GM18870 (cell line): ENCODE data around the gene SFXN5.

ENCODE experiments used
- ATAC-seq: cut with Tn5 transposase; IDR thresholded peaks from one replicate; pipeline ENCODE4 v1.9.1; 2021; ENCODE audit warnings: moderate library complexity; ENCODE audit not compliant: unreplicated experiment

Gene SFXN5

DNA sequence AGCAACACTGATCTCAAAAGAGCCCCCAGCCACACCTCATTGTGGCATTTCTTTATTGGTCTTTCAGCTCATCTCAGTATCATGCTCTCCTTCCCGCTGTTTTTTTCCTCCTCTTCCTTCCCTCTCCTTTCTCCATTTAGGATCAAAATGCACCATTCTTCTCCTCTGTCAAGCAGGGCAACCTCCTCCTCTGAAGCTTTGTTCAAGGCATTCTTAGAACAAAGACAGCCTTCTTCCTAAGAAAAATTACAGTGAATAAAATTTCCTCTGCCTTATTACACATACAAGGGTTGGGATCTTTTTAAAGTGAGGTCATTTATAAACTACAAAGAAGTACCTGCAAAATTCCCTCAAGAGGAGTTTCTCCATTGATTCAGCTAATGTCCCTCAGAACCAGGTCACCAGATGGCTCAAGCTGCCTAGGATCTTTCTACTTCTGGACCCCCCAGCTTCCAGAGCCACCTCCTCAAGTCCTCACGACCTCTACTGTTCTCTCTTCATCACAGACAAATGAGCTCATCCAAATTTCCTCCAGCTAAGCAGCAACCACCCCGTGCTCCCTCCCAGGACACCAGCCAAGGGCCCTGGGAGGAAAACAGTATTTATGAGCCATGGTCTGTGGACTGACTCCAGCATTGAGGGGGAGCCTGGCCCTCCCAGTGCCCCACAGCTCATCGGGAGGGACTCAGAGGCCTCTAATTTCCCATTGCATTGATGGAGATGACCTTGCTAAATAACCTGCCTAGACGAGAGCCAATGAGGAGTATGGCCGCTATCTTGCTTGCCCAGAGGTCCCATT lies 18.0 kb downstream of the SFXN5 start:
- no peak for ATAC-seq

DNA sequence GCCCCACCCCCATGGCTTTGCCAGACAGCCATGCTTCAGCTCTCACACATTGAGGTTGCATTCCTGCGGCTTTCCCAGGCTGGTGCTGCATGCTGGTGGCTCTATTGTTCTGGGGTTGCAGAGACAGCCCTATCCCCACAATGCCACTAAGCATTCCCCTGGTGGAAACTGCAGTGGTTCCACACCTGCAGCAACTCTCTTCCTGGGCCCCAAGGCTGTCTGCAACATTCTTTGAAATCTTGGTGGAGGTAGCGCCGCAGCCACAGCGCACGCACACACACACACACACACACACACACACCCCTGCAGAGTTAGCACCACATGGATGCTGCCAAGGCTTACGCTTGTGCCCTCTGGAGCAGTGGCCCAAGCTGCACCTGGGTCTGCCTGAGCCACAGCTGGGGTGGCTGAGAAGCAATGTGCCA lies 21.4 kb downstream of the SFXN5 start:
- ATAC-seq, result no peak

DNA sequence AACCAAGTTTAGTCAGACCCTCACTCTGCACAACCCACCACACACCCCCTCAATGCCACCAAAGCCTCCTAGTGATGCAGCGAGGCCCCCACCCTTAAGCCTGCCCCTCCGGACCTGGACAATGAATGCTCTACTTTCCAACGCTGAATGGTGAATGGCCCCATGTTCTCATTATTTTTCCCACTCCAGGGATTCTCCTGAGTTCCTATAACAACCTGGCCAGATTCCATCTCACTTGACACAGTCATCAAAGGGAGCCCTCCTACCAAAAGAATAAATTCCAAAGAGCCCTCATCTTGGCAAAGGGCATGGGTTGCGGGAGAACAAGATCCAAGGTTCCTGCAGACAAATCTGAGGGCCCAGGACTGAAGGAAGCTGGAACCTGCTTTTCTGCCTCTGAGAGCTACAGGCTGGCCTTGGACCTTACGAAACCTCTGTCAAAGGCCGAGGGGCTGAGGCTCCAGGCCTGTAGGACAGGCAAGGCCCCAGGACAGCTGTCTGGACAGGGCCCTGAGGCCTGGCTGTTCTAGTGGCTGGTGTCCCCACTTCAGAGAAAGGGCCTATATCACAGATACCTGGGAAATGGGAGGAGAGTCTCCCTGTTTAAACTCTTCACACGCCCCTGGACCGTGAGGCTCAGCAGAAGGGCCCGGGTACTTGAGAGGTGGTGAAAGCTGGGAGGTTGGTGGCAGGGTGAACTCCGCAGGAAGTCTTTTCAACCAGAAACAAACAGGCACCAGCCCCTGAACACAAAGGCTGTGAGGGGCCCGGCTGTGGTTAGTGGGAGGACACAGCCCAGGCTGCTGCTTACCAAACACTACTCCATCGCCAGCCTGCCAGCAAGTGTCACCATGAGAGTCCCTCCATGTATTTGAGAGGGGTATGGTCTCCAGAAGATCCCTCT lies 27.3 kb downstream of the SFXN5 start:
- no peak for ATAC-seq

DNA sequence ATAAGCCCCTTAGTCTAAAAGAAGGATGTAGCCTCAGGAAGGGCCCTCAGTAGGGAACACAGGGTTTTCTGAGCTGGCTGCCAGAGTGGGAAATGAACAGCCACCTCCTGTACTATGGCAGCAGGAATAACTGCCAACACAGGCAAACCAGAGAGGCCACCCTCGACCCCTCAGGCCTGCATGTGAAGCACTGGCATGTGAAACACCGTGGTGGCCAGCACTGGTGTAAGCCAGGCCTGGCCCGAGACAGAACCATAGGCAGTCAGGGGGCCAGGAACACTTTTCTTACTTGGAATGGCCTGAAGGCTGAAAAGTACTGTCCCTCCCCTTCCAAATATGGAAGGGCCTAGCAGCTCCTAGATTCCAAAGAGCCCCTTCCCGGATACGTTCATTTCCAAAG lies 28.2 kb downstream of the SFXN5 start:
- no peak for ATAC-seq

DNA sequence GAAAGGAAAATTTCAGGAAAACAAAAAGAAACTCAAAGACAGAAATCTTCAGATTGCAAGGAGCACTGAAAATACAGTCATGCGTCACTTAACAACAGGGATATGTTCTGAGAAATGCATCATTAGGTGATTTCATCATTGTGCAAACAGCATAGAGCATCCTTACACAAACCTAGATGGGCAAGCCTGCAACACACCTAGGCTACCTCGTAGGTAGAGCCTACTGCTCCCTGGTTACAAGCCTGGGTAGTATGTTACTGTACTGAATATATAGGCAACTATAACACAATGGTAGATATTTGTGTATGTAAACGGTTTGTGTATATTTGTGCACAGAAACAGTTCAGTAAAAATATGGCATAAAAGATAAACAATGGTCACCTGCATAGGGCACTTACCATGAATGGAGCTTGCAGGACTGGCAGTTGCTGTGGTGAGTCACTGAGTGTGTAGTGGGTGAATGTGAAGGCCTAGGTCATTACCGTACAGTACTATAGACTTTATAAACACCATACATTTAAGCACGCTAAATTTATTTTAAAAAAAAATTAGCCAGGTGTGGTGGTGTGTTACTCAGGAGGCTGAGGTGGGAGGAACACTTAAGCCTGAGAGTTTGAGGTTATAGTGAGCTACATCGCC lies 33.4 kb downstream of the SFXN5 start:
- no peak for ATAC-seq

DNA sequence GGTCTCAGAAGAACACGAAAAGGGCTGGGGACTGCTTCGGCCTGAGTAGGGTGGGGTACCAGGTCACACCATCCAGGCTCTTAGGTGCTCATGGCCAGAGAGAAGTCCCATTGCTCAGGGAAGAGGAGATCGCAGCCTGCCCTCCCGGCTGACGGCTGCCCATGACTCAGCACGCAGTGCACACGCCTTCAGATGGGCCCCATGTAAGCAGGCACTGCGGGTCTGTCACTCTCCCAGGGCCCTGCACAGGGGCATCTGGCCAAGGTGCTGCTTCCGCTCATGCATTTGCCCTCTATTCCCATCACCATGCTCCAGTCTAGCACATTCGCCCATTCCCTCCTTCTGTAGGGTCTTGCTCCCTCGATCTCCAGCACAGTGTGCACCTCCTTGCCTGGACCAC lies 34.7 kb downstream of the SFXN5 start:
- no peak for ATAC-seq

DNA sequence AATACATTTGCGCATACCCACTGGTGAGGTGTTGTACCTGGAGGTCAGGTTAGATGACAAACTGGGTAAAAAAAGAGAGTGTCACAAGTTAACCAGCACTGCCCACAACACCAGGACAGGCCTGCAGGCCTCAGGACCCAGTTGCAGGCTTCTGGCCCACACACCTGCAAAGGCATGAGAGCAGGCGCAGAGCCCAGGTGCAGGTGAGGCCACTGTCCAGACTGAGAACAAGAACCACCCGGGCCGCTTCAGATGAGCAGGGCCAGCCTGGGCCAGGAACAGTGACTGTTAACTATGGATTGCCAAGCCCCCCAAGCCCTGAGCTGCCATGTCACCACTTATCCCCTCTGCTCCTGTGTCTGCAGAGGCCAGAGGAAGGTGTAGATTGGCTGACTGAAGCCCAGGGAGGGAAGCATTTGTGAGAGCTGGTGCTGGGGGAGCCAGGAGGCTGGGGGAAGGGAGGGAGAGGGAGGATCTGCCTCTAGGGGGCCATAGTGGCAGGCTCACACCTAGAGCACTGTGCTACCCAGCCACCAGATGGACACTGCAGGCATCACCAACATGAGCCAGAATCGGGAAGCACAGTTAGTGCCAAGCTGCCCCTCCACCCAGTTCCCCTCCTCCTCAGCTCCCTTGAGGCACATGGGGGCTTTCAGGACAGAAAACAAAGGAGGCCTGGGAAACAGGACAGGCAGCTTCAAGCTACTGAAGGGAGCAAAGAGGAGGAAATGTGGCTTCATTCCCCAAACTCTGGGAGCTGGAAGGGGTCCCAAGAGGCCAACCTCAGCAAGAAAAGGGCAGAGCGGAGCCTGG lies 35.4 kb downstream of the SFXN5 start:
- ATAC-seq, result no peak

DNA sequence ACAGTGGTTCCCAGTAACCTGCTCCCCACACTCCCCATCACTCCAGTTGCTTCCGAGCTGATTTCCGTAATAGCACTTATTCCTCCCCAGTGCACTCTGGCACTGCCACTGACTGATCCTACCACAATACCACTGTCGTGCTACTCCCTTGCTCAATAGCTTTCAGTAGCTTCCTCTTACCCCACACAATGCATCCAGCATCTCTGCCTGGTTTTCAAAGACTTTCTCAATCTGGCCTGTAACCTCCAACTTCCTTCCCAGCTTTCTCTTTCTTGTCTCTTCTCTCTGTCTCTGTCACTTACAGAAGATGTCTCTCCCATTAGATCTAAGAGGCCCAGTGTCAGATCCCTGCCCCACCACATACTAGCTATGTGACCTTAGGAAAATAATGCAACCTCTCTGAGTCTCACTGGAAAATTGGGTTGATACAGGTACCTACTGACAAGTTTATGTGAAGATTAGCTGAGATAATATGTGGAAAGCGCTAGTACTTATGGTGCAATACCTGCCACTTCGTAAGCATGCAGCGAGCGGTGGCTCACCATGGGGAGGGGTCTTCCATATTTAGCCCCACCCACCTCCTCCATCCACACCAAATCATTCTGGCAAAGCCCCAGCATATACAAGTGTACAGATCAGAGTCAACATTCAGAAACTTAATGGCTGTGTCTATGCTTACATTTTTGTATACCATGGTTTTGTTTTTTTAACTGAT lies 36.7 kb downstream of the SFXN5 start:
- ATAC-seq, result no peak

DNA sequence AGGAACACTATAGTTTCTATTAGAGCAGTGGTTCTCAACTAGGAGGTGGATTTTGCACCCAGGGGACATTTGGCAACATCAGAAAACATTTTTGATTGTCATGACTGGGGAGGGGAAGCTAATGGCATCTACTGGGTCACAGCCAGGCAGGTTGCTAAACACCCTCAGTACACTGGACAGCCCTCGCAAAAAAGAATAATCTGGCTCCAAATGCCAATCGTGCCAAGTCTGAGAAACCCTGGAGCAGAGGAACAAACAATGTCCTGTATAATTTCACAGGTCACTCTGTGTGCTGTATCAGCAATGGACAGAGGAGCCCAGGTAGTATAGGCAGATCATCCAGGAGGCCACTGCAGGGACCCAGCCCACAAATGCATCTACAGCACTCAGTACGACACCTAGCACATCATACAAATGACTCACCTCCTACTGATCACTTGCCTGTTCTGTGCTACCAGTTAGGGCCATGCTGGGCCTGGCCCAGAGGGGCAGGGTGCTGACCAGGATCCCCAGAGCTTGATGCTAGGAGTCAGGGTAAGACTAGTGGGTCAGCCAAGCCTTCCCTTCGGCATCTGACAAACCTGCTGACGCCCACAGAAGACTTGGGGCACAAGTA lies 37.6 kb downstream of the SFXN5 start:
- no peak for ATAC-seq

DNA sequence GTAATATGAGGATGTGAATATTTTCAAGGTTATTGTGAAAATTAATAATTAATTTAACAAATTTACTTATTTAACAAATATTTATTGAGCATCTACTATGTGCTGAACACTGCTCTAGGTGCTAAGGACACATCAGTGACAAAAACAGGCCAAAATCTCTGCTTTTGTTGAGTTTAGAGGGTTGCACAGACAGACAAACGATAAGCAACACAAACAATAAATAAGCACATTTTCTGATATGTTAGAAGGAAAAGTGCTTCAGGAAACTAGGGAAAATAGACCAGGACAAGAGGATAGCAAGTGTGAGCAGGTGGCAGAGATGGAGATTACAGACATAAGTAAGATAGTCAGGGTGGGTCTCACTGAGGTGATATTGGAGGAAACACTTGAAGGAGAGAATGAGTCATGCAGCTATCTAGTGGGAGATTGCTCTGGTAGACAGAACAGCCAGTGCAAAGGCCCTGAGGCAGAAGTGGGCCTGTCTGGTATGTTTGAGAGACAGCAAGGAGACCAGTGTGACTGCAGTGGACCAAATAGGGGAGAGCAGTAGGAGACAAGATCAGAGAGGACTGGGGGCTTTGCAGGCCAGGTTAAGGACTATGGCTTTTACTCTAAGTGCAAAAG lies 38.3 kb downstream of the SFXN5 start:
- ATAC-seq, result no peak

DNA sequence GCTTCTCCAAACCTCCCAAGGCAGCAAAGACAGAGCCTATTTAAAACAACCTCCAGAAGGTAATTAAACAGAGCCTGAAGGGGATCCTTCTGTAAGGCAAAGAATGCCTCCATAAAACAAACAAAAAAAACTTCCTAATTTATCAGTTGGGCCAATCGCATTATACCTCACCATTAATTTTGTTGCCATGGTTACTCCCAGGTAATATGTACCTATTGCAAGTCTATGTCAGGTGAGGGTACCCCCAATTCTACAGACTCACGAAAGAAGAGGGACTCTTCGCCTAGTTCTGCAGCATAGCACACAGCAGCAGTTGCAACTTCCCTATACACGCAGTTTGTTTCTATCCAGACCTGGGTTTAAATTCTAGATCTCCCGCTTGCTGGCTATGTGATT lies 38.8 kb downstream of the SFXN5 start:
- no peak for ATAC-seq

DNA sequence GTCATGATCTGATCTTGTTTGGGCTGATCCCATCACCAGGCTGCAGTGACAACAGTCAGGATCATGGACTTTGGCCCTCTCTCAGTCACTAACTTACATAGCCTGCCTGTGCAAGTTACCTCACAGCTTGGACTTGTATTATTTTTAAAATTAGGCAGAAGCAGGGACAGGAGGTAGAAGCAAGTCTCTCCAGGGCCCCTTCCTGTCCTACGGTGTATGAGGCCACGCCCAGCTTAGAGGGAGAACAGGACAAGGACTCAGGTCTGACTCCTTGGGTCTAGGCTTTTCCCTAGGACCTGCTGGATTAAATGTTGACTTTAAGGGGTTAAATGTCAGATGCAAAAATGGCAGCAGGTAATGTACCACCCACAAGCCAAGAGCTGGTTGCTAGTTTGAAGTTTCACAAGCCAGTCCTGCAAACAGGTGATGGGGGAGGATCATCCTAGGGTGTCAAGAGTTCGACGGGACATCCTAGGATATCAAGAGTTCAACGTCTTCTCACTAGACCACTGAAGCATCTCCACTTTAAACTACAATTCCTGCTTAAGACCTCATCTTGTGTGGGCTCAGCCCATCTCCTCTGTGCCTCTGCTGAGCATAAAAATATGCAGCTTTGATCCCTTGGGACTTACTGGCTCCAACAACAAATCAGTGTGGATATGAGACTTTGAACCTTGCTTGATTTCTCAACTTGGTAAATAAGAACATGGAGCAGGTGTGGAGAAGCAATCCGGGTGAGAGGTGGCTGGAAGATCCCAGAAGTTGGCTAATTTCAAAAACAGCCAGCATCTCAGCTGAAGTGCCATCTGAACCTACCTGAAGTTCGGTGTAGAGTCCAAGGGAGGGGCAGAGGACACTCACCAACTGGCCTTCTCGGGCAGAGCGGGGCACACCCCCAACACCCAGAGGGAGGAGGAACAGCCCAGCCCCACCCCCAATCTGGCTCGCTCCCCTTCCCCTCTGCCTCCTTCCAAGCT lies 39.5 kb downstream of the SFXN5 start:
- no peak for ATAC-seq

DNA sequence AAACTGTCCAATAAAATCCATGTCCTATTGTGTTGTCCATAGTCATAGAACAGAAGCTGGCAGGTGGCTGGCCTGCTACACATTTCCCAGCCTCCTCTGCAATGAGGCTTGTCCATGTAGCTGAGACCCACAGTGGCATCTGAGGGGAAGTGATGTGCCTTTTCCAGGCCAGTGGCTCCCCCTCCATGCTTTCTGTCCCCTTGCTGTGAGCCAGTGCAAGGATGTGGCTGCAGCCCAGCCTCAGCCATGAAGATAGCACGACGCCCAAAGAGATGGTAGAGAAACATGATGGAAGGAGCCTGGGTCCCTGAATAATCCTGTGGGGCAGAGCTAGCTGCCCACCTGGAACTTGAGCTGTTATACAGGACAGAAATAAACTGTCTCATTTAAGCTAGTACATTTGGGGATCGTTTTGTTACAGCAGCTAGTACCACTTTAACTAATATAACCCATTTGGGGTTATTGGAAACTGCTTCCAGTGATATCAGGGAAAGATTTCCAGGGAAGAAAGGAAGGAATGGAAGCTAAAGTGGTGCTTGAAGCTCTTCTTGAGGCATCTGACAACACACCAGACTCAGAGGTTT lies 40.3 kb downstream of the SFXN5 start:
- ATAC-seq, result no peak

DNA sequence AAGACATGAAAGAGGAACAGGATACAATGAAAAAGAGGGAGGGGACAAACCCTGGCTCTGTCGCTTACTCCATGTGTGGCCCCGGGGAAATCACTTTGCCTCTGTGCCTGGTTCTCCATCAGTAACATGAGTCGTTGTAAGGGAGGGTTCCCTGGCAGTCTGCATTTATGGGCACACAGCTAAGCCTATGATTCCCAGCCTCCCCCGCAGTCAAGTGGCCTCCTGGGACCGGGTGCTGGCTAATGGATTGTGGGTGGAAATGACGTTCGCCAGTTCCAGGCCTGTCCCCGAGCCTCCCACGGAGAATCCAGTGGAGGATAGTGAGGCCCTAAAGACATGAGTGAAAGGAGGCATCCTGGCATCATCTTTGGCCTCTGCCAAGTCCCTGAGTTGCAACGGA lies 42.7 kb downstream of the SFXN5 start:
- no peak for ATAC-seq

DNA sequence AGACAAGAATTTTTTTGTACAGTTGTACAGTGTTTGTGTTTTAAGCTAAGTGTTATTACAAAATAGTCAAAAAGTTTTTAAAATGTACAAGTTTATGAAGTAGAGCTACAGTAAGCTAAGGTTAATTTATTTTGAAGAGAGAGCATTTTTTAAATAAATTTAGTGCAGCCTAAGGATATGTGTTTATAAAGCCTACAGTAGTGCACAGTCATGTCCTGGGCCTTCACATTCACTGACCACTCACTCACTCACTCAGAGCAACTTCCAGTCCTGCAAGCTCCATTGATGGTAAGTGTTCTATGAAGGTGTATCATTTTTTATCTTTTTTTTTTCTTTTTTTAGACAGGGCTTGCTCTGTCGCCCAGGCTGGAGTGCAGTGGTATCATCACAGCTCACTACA lies 44.2 kb downstream of the SFXN5 start:
- no peak for ATAC-seq

DNA sequence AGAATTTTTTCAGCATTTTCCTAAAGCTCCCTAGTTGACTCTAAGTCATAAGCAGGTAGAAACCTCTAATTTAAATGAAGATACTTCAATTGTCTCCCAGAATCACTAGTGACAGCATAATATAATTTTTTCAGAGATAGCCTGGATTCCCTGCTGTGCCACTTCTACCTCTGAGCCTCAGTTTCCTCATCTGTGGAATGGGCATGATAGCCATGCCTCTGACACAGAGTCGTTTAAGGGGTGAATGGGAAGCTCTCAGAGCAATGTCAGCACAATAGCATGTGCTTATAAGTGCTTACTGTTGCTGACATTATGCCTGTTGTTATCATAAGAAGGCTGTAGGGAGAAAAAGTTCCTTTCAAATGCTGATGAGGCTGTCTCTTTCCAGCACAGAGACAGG lies 48.0 kb downstream of the SFXN5 start:
- no peak for ATAC-seq

DNA sequence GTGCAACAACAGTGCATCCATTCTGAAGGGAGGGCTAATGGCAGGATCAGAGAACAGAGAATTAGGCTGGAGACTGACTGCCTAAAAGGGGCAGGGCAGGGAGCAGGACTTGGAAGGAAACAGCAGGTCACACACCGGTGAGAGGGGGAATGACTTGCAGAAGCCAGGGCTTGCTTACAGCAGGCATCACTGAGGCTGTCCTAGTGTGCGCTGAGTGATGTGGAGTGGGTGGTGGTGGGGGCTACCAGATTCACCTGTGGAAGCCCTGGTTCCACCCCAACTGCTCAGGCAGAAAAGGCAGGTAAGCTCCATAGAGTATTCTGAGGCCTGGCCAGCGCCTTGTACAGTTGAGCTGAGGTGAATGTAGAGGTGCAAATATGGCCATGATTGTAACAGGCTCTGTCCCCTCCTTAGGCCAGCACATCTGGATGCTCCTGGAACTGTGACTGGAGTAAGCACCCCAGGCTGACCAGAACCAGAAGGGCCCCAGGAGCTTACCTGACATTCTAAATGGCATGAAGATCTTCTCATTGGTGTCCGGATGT lies 49.4 kb downstream of the SFXN5 start:
- no peak for ATAC-seq
